Measurements from ENCODE around the gene CACNA2D1.

- TF ChIP-seq POLR2A (IDR thresholded peaks at IDR 0.05), result no peak
- TF ChIP-seq, protein P1, sequence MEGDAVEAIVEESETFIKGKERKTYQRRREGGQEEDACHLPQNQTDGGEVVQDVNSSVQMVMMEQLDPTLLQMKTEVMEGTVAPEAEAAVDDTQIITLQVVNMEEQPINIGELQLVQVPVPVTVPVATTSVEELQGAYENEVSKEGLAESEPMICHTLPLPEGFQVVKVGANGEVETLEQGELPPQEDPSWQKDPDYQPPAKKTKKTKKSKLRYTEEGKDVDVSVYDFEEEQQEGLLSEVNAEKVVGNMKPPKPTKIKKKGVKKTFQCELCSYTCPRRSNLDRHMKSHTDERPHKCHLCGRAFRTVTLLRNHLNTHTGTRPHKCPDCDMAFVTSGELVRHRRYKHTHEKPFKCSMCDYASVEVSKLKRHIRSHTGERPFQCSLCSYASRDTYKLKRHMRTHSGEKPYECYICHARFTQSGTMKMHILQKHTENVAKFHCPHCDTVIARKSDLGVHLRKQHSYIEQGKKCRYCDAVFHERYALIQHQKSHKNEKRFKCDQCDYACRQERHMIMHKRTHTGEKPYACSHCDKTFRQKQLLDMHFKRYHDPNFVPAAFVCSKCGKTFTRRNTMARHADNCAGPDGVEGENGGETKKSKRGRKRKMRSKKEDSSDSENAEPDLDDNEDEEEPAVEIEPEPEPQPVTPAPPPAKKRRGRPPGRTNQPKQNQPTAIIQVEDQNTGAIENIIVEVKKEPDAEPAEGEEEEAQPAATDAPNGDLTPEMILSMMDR (IDR thresholded peaks at IDR 0.05), result no peak
- TF ChIP-seq POLR2AphosphoS5 (IDR thresholded peaks at IDR 0.05), result no peak
Measured at GRCh38 chr7:82128546-82128945, 315.0 kb downstream of the CACNA2D1 start.
